Measurements from ENCODE around the gene SEMA5A. TPM values are rescaled to one million over a fixed set of nuclear protein-coding genes. Genes with fewer than 3 reads are reported as not detected.

The SEMA5A gene
- total and polyA plus RNA-seq, 4 experiments from 2014 or later = 1.1 to 4.5 (median 2.4) TPM

DNA sequence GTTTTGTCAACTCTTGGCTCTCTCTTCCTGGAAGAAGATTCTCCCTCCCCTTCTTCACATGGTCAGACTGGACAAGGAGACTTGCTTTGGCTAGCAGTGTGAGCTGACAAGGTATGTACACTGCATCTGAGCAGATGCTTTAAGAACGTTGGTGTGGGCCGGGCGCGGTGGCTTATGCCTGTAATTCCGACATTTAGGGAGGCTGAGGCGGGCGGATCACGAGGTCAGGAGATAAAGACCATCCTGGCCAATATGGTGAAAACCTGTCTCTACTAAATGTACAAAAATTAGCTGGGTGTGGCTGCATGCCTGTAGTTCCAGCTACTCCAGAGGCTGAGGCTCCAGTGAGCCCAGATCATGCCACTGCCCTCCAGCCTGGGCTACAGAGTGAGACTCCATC, 26.4 kb upstream of the SEMA5A start:
- Histone ChIP-seq H3K27ac (ENCODE audit: low read depth, low read length) (no peak overlapping the region), H3K36me3 (ENCODE audit: insufficient read depth, low read length) (no peaks in the 10 kb centered on the region), H3K4me3 (ENCODE audit: low read length in 2 of 2) (no peak overlapping the region), H3K9me3 (ENCODE audit: control insufficient read depth in 1 of 2, low read length in 2 of 2) (no peaks in the 10 kb centered on the region), H3K27me3 (ENCODE audit: insufficient read depth, low read length) (no peaks in the 10 kb centered on the region), H3K4me1 (ENCODE audit: insufficient read depth, low read length) (no peaks in the 10 kb centered on the region)
- no peak for DNase-seq
- intact Hi-C loops (cut with micrococcal nuclease) = no loop called here
- H3K36me3 Mint-ChIP-seq = no peaks in the 10 kb centered on the region
- ChIA-PET POLR2A (ENCODE audit: partially characterized antibody) (no interaction called here), CTCF (ENCODE audit: partially characterized antibody) (no interaction called here)
- no peaks in the 10 kb centered on the region for H3K4me1 Mint-ChIP-seq
- peaks cover 3 to 9% (median 4%) of the 10 kb centered on the region in 8 donors for H3K9me3 Mint-ChIP-seq
- H3K27me3 Mint-ChIP-seq = no peaks in the 10 kb centered on the region
- no peak overlapping the region for H3K4me3 Mint-ChIP-seq
- H3K27ac Mint-ChIP-seq = no peak overlapping the region

DNA sequence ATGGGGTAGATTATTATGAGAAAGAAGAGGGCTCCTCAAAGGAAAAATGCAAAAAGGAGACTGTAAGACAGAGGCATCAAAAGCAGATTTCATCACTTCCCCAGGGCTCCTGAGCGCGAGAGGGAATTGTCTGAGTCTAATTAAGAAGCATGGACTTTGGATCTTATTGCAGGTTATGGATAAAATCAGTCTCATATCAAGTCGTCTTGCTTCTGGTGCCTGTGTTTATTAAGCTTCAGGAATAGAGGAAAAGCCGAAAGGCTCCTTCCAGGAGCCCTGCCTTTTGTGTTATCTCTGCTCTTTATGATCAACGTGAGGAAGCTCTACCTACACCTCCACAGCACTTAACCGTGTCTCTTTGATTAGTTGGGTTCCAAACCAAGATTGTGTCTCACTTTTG, 25.0 kb upstream of the SEMA5A start:
- intact Hi-C loops (cut with micrococcal nuclease) = no loop called here
- H3K9me3 ChIP-seq (ENCODE audit: control insufficient read depth in 1 of 2, low read length in 2 of 2) = no peaks in the 10 kb centered on the region

DNA sequence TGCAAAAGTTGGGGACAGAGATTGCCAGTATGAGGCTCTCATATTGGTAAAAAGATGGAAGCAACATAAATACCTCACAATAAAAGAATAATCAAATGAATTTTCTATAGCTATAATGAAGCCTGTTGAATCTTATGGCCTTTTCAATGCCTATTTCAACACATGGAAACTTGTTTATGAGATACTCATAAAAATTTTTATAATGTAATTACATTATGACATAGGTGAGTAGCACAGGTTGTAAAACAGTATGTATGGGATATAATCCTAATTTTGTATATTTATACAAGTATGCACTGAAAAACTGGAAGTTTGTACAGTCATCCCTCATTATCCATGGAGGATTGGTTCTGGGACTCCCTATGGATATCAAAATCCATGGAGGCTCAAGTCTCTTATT, 21.2 kb upstream of the SEMA5A start:
- Mint-ChIP-seq H3K4me3 (no peak overlapping the region), H3K27ac (no peak overlapping the region), H3K27me3 (peaks cover 0 to 2% of the 10 kb centered on the region in 2 donors), H3K36me3 (no peaks in the 10 kb centered on the region), H3K4me1 (no peaks in the 10 kb centered on the region), H3K9me3 (peaks cover 0 to 6% (median 1%) of the 10 kb centered on the region in 8 donors)
- no peak overlapping the region for H3K27ac ChIP-seq (ENCODE audit: low read depth, low read length)
- POLR2A ChIA-PET (ENCODE audit: partially characterized antibody) = no interaction called here
- H3K9me3 ChIP-seq (ENCODE audit: control insufficient read depth in 1 of 2, low read length in 2 of 2) = no peaks in the 10 kb centered on the region
- H3K27me3 ChIP-seq (ENCODE audit: insufficient read depth, low read length) = no peaks in the 10 kb centered on the region
- CTCF ChIA-PET (ENCODE audit: partially characterized antibody) = no interaction called here
- DNase-seq = no peak
- intact Hi-C loops (cut with micrococcal nuclease) = no loop called here
- no peaks in the 10 kb centered on the region for H3K36me3 ChIP-seq (ENCODE audit: insufficient read depth, low read length)
- no peaks in the 10 kb centered on the region for H3K4me1 ChIP-seq (ENCODE audit: insufficient read depth, low read length)
- H3K4me3 ChIP-seq (ENCODE audit: low read length in 2 of 2) = no peak overlapping the region

More for the DNA sequence above, 25.0 kb upstream of the SEMA5A start:
- H3K27ac Mint-ChIP-seq = no peak overlapping the region
- H3K27ac ChIP-seq (ENCODE audit: low read depth, low read length) = no peak overlapping the region
- H3K4me1 Mint-ChIP-seq = no peaks in the 10 kb centered on the region
- no peaks in the 10 kb centered on the region for H3K36me3 ChIP-seq (ENCODE audit: insufficient read depth, low read length)
- peaks cover 3 to 9% (median 4%) of the 10 kb centered on the region in 8 donors for H3K9me3 Mint-ChIP-seq
- no peak overlapping the region for H3K4me3 Mint-ChIP-seq
- CTCF ChIA-PET (ENCODE audit: partially characterized antibody) = no interaction called here
- no peaks in the 10 kb centered on the region for H3K36me3 Mint-ChIP-seq
- no peaks in the 10 kb centered on the region for H3K27me3 ChIP-seq (ENCODE audit: insufficient read depth, low read length)
- DNase-seq = no peak
- H3K4me3 ChIP-seq (ENCODE audit: low read length in 2 of 2) = no peak overlapping the region
- H3K4me1 ChIP-seq (ENCODE audit: insufficient read depth, low read length) = no peaks in the 10 kb centered on the region
- POLR2A ChIA-PET (ENCODE audit: partially characterized antibody) = no interaction called here
- H3K27me3 Mint-ChIP-seq = no peaks in the 10 kb centered on the region

DNA sequence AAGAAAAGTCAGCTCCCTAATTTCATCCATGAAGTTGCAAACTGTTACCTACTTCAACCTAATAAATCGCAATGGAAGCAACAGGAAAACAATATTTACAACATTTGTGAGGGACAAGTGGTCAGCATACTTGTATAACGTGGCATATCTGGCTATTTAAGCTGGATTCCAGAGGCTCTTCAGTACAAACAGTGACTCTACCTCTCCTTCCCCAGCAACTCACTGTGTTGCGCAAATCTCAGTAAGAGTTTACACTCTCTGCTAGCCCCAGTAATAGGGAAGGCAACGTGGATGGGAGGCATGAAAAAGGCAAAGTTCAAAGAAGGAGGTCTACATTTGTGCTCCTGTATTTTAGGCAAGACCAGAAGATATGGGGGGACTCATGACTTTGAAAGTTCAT, 18.9 kb upstream of the SEMA5A start:
- Histone ChIP-seq H3K27me3 (ENCODE audit: insufficient read depth, low read length) (no peaks in the 10 kb centered on the region), H3K36me3 (ENCODE audit: insufficient read depth, low read length) (no peaks in the 10 kb centered on the region), H3K4me1 (ENCODE audit: insufficient read depth, low read length) (no peaks in the 10 kb centered on the region), H3K27ac (ENCODE audit: low read depth, low read length) (no peak overlapping the region), H3K4me3 (ENCODE audit: low read length in 2 of 2) (no peak overlapping the region), H3K9me3 (ENCODE audit: control insufficient read depth in 1 of 2, low read length in 2 of 2) (no peaks in the 10 kb centered on the region)
- no peaks in the 10 kb centered on the region for H3K36me3 Mint-ChIP-seq
- no peak overlapping the region for H3K27ac Mint-ChIP-seq
- H3K27me3 Mint-ChIP-seq = peaks cover 0 to 2% of the 10 kb centered on the region in 2 donors
- H3K9me3 Mint-ChIP-seq = peaks cover 0 to 7% (median 0%) of the 10 kb centered on the region in 8 donors
- ChIA-PET CTCF (ENCODE audit: partially characterized antibody) (no interaction called here), POLR2A (ENCODE audit: partially characterized antibody) (no interaction called here)
- no peak overlapping the region for H3K4me3 Mint-ChIP-seq
- DNase-seq = no peak
- intact Hi-C loops (cut with micrococcal nuclease) = no loop called here
- H3K4me1 Mint-ChIP-seq = no peaks in the 10 kb centered on the region

DNA sequence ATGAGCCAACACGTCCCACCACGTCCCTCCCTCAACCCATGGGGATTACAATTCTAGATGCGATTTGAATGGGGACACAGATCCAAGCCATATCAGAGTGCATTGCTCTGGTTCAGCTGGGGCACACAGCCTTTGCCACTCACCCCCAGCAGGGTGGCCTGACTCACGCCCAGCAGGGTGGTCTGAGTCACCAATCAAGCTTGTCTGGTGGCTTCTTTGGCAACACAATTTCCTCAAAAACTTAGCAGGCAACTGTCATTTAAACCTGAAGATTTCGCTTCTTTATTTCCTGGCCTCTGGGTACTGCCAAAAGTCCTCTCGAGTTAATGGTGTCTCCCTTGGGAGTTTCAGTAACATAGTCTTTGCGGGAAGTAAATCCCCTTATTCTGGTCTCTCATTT, 16.3 kb upstream of the SEMA5A start:
- no peaks in the 10 kb centered on the region for H3K36me3 ChIP-seq (ENCODE audit: insufficient read depth, low read length)
- POLR2A ChIA-PET (ENCODE audit: partially characterized antibody) = no interaction called here
- no peak overlapping the region for H3K4me3 ChIP-seq (ENCODE audit: low read length in 2 of 2)
- H3K9me3 ChIP-seq (ENCODE audit: control insufficient read depth in 1 of 2, low read length in 2 of 2) = no peaks in the 10 kb centered on the region
- no peak overlapping the region for H3K27ac Mint-ChIP-seq
- H3K27ac ChIP-seq (ENCODE audit: low read depth, low read length) = no peak overlapping the region
- H3K27me3 Mint-ChIP-seq = peaks cover 0 to 2% of the 10 kb centered on the region in 2 donors
- peaks cover 0 to 5% (median 0%) of the 10 kb centered on the region in 8 donors for H3K9me3 Mint-ChIP-seq
- intact Hi-C loops (cut with micrococcal nuclease) = no loop called here
- DNase-seq = no peak
- no peaks in the 10 kb centered on the region for H3K4me1 ChIP-seq (ENCODE audit: insufficient read depth, low read length)
- no peaks in the 10 kb centered on the region for H3K27me3 ChIP-seq (ENCODE audit: insufficient read depth, low read length)
- H3K4me3 Mint-ChIP-seq = no peak overlapping the region
- H3K36me3 Mint-ChIP-seq = no peaks in the 10 kb centered on the region
- no peaks in the 10 kb centered on the region for H3K4me1 Mint-ChIP-seq
- CTCF ChIA-PET (ENCODE audit: partially characterized antibody) = no interaction called here

DNA sequence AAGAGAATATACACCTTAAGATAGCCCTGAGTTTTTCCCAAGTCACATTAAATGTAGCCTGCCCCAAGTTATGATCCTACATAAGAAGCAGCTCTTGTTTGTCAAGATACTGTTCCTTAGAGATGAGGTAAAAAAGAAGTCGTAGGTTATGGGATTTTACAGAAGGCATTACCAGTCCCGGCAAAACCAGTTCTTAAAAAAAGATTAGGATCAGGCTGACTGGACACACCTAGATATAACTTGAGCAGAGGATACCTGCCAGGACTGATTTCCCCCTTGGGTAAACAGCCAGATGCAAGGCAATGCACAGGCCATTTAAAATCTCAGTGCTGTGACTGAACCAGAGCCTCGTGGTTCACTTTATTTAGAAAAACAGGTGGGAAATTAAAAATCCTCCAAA, 14.1 kb upstream of the SEMA5A start:
- intact Hi-C loops (cut with micrococcal nuclease) = no loop called here
- Histone ChIP-seq H3K27me3 (ENCODE audit: insufficient read depth, low read length) (no peaks in the 10 kb centered on the region), H3K9me3 (ENCODE audit: control insufficient read depth in 1 of 2, low read length in 2 of 2) (no peaks in the 10 kb centered on the region), H3K36me3 (ENCODE audit: insufficient read depth, low read length) (no peaks in the 10 kb centered on the region), H3K4me1 (ENCODE audit: insufficient read depth, low read length) (no peaks in the 10 kb centered on the region), H3K27ac (ENCODE audit: low read depth, low read length) (no peak overlapping the region), H3K4me3 (ENCODE audit: low read length in 2 of 2) (no peak overlapping the region)
- Mint-ChIP-seq H3K27me3 (peaks cover 0 to 2% of the 10 kb centered on the region in 2 donors), H3K9me3 (peaks cover 0 to 7% (median 0%) of the 10 kb centered on the region in 8 donors), H3K36me3 (no peaks in the 10 kb centered on the region), H3K27ac (no peak overlapping the region), H3K4me3 (no peak overlapping the region), H3K4me1 (no peaks in the 10 kb centered on the region)
- no peak for DNase-seq
- ChIA-PET CTCF (ENCODE audit: partially characterized antibody) (no interaction called here), POLR2A (ENCODE audit: partially characterized antibody) (no interaction called here)

DNA sequence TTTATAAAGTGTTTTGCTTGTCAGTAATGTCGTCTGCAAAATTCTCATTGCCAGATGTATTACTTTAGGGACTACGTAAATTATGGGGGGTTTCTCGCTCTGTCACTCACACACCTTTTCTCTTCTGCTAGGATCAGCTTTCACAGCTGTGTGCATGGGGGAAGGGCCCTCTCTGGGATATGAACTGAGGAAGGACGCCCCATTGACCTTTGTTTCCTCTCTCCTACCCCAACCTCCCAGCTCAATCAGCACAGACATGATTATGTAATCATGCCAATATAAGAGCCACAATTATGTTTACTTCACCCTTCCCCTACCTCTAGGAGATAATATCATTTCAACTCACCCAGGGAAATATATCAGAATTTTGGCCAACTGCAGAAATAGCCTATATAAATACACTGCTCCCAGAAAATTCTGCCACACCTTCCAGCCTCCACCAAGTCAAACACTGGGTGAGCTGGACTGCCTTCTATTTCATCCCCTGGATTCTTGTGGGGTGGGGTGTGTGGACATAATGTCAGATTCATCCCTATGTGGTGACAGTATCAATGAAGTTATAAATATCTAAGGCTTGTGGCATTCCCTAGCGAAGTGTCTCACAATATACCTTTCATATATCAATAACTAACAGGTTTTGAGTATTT, 12.6 kb upstream of the SEMA5A start:
- H3K27ac ChIP-seq (ENCODE audit: low read depth, low read length) = no peak overlapping the region
- H3K36me3 ChIP-seq (ENCODE audit: insufficient read depth, low read length) = no peaks in the 10 kb centered on the region
- Mint-ChIP-seq H3K4me3 (no peak overlapping the region), H3K4me1 (no peaks in the 10 kb centered on the region), H3K36me3 (no peaks in the 10 kb centered on the region), H3K9me3 (peaks cover 0 to 5% (median 0%) of the 10 kb centered on the region in 8 donors), H3K27me3 (no peaks in the 10 kb centered on the region), H3K27ac (no peak overlapping the region)
- no peaks in the 10 kb centered on the region for H3K27me3 ChIP-seq (ENCODE audit: insufficient read depth, low read length)
- POLR2A ChIA-PET (ENCODE audit: partially characterized antibody) = no interaction called here
- no peaks in the 10 kb centered on the region for H3K4me1 ChIP-seq (ENCODE audit: insufficient read depth, low read length)
- H3K4me3 ChIP-seq (ENCODE audit: low read length in 2 of 2) = no peak overlapping the region
- intact Hi-C loops (cut with micrococcal nuclease) = no loop called here
- no peaks in the 10 kb centered on the region for H3K9me3 ChIP-seq (ENCODE audit: control insufficient read depth in 1 of 2, low read length in 2 of 2)
- CTCF ChIA-PET (ENCODE audit: partially characterized antibody) = no interaction called here
- DNase-seq = no peak

DNA sequence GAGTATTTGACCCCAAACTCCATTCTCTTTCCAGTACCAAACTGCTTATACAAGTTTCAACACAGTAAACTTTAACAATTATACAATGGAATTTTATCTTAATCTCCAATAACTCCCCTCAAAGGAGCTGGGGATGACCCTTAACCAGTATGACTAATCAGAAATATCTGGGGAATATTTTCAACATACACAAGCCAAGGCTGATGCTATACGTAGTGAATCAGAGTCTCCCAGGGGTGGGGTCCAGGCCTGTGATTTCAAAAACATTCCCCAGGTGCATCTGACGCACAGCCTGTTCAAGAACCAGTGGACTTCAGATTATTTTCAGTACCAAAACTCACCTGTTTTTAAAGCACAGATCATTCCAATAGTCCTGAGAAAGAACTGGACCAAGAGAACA, 11.8 kb upstream of the SEMA5A start:
- no peaks in the 10 kb centered on the region for H3K27me3 Mint-ChIP-seq
- peaks cover 0 to 5% (median 0%) of the 10 kb centered on the region in 8 donors for H3K9me3 Mint-ChIP-seq
- ChIA-PET POLR2A (ENCODE audit: partially characterized antibody) (no interaction called here), CTCF (ENCODE audit: partially characterized antibody) (no interaction called here)
- H3K4me1 Mint-ChIP-seq = no peaks in the 10 kb centered on the region
- no peak overlapping the region for H3K27ac ChIP-seq (ENCODE audit: low read depth, low read length)
- H3K4me3 Mint-ChIP-seq = no peak overlapping the region
- no peak overlapping the region for H3K4me3 ChIP-seq (ENCODE audit: low read length in 2 of 2)
- no peak for DNase-seq
- no peaks in the 10 kb centered on the region for H3K27me3 ChIP-seq (ENCODE audit: insufficient read depth, low read length)
- H3K27ac Mint-ChIP-seq = no peak overlapping the region
- no peaks in the 10 kb centered on the region for H3K36me3 Mint-ChIP-seq
- H3K4me1 ChIP-seq (ENCODE audit: insufficient read depth, low read length) = no peaks in the 10 kb centered on the region
- no peaks in the 10 kb centered on the region for H3K9me3 ChIP-seq (ENCODE audit: control insufficient read depth in 1 of 2, low read length in 2 of 2)
- H3K36me3 ChIP-seq (ENCODE audit: insufficient read depth, low read length) = no peaks in the 10 kb centered on the region
- intact Hi-C loops (cut with micrococcal nuclease) = no loop called here

Data from CD4-positive, alpha-beta memory T cell (primary cell).